Measurements from ENCODE around the gene PRICKLE4.

Gene PRICKLE4

DNA sequence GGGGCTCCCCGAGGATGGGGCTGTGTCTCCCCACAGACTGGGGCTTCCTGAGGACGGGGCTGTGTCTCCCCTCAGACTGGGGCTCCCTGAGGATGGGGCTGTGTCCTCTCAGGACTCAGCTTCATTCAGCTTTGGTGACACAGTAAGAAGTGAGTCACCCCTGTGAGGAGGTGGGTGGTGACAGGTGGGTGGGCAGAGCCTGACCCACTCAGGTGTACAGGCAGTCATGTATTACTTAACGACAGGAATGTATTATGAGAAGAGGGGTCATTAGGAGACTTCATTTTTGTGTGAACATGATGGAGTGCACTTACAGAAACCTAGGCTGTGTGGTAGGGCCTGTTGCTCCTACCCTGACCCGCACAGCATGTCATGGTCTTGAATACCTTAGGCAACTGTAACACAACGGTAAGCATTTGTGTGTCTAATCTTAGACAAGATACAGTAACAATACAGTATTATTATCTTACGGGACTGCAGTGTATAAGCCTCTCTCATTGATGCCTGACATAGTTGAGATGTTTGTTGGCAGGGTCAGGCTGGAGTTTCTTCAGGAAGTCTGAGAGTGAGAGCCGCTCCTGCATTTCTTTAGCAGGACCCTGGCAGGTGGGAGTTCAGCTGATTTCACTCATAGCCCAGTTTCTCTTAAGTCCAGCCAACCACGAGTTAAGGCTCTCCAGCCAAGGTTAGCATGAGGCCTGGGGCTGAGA is 22.5 kb upstream of the PRICKLE4 start:
- no peaks in the 10 kb centered on the region for H3K79me2 ChIP-seq (ENCODE audit: control insufficient read depth, insufficient read depth, low read length, poor library complexity)
- H2BK12ac ChIP-seq (ENCODE audit: low read length): no peak overlapping the region
- H3K4me1 ChIP-seq (ENCODE audit: control insufficient read depth in 1 of 2, insufficient read depth in 2 of 2, low read length in 2 of 2): peaks cover 28 to 30% of the 10 kb centered on the region in 2 experiments
- H3K4ac ChIP-seq (ENCODE audit: low read depth, low read length): no peak overlapping the region
- H2AK5ac ChIP-seq (ENCODE audit: low read length): no peak overlapping the region
- peaks cover 14% of the 10 kb centered on the region for H3K79me1 ChIP-seq (ENCODE audit: low read length)
- peak overlapping the region; percentile 41 for H3K27ac ChIP-seq (ENCODE audit: low read depth, low read length)
- no peaks in the 10 kb centered on the region for H3K36me3 ChIP-seq (ENCODE audit: control insufficient read depth in 1 of 2, insufficient read depth in 2 of 2, low read length in 2 of 2)
- H3K4me3 ChIP-seq (ENCODE audit: low read depth, low read length): no peak overlapping the region
- no peak overlapping the region for H2BK5ac ChIP-seq (ENCODE audit: low read depth, low read length, poor library complexity)
- no peak overlapping the region for H2BK120ac ChIP-seq (ENCODE audit: insufficient read depth, low read length, poor library complexity)
- no peak overlapping the region for H2AFZ ChIP-seq (ENCODE audit: insufficient read depth, low read length, poor library complexity)
- H4K12ac ChIP-seq (ENCODE audit: low read depth, low read length): no peak overlapping the region
- no peak overlapping the region for H3K18ac ChIP-seq (ENCODE audit: low read length)
- no peak overlapping the region for H3K14ac ChIP-seq (ENCODE audit: low read length)
- H4K8ac ChIP-seq (ENCODE audit: low read depth, low read length): no peak overlapping the region
- H3K4me2 ChIP-seq (ENCODE audit: low read length): no peak overlapping the region
- no peak overlapping the region for H3K9ac ChIP-seq (ENCODE audit: low read length)
- peaks cover 4% of the 10 kb centered on the region for H3K9me3 ChIP-seq (ENCODE audit: insufficient read depth, low read depth, low read length)
- no peak overlapping the region for H3K23ac ChIP-seq (ENCODE audit: low read length)
- peak; percentile 90 to 94 for DNase-seq
- no peaks in the 10 kb centered on the region for H3K27me3 ChIP-seq (ENCODE audit: insufficient read depth, low read length)
- peak overlapping the region; percentile 8 for H4K91ac ChIP-seq (ENCODE audit: low read depth, low read length)
- WGBS (ENCODE audit: extremely low coverage, insufficient coverage, insufficient read length): no CpG with 5 or more reads among the region's 8 CpGs

DNA sequence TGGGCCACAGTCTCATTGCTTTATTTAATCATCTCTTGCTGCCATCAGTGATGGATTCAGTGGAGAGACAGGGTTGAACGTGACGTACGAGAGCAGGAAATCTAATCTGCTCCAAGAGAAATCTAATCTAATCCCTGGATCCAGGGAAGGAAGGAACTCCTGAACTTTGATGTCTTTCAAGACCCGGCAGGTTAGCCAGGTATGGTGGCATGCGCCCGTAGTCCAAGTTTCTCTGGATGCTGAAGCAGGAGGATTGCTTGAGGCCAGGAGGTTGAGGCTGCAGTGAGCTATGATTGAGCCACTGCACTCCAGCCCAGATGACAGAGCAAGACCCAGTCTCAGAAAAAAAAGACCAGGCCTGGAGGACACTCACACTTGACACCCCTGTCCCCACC is 21.9 kb upstream of the PRICKLE4 start:
- H2AFZ ChIP-seq (ENCODE audit: insufficient read depth, low read length, poor library complexity): no peak overlapping the region
- no peaks in the 10 kb centered on the region for H3K27me3 ChIP-seq (ENCODE audit: insufficient read depth, low read length)
- no peak overlapping the region for H3K9ac ChIP-seq (ENCODE audit: low read length)
- no peak overlapping the region for H2BK12ac ChIP-seq (ENCODE audit: low read length)
- no peak overlapping the region for H3K4me2 ChIP-seq (ENCODE audit: low read length)
- H3K4ac ChIP-seq (ENCODE audit: low read depth, low read length): no peak overlapping the region
- H3K18ac ChIP-seq (ENCODE audit: low read length): no peak overlapping the region
- H3K79me2 ChIP-seq (ENCODE audit: control insufficient read depth, insufficient read depth, low read length, poor library complexity): no peaks in the 10 kb centered on the region
- H2BK5ac ChIP-seq (ENCODE audit: low read depth, low read length, poor library complexity): no peak overlapping the region
- no peak overlapping the region for H4K12ac ChIP-seq (ENCODE audit: low read depth, low read length)
- H2AK5ac ChIP-seq (ENCODE audit: low read length): no peak overlapping the region
- peaks cover 4% of the 10 kb centered on the region for H3K9me3 ChIP-seq (ENCODE audit: insufficient read depth, low read depth, low read length)
- H3K23ac ChIP-seq (ENCODE audit: low read length): no peak overlapping the region
- H2BK120ac ChIP-seq (ENCODE audit: insufficient read depth, low read length, poor library complexity): no peak overlapping the region
- H4K8ac ChIP-seq (ENCODE audit: low read depth, low read length): no peak overlapping the region
- WGBS (ENCODE audit: extremely low coverage, insufficient coverage, insufficient read length): no CpG with 5 or more reads among the region's 6 CpGs
- peak; percentile 83 to 89 for DNase-seq
- H3K4me3 ChIP-seq (ENCODE audit: low read depth, low read length): no peak overlapping the region
- H3K4me1 ChIP-seq (ENCODE audit: control insufficient read depth in 1 of 2, insufficient read depth in 2 of 2, low read length in 2 of 2): peaks cover 28 to 30% of the 10 kb centered on the region in 2 experiments
- H3K36me3 ChIP-seq (ENCODE audit: control insufficient read depth in 1 of 2, insufficient read depth in 2 of 2, low read length in 2 of 2): no peaks in the 10 kb centered on the region
- peaks cover 14% of the 10 kb centered on the region for H3K79me1 ChIP-seq (ENCODE audit: low read length)
- peak overlapping the region; percentile 29 for H3K27ac ChIP-seq (ENCODE audit: low read depth, low read length)
- no peak overlapping the region for H3K14ac ChIP-seq (ENCODE audit: low read length)
- H4K91ac ChIP-seq (ENCODE audit: low read depth, low read length): peak overlapping the region; percentile 12

DNA sequence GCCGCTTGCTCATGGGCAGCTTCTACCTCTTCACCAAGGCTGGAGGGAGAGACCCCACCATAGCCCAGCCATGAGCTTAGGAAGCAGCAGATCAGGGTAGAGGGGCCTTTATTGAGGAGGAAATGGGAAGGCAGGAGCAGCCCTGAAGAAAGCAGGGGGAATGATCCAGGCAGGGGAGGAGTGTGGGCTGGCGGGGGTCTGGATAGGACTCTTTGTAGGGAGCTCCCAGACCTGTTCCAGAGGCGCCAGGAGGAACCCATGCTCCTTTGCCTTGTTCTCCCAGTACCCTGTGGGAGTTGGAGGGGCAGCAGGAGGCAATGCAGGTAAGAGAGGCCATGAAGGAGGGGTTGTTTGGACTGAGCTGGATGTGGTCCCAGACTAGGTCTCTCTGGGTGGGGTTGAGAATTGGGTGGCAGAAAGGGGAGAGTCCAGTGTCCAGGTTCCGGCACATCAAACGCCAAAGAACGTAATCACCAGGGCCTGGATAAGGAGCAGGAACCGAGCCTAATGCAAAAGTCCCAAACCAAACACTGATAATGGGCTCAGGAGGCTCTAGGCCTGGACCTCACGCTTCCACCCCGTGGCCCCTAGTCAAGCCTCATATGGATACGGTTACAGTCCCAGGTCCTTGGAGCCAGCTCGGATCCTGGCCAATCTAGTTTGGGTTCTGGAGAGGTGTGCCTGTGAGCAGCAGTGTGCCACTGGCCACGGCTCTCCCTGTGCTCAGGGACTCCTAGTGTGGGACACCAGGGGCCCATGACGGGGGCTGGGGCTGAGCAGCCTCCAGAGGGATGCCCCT is 21.3 kb upstream of the PRICKLE4 start:
- Histone ChIP-seq H3K18ac (ENCODE audit: low read length) (peak overlapping the region; percentile 30), H3K23ac (ENCODE audit: low read length) (no peak overlapping the region), H3K27ac (ENCODE audit: low read depth, low read length) (peak overlapping the region; percentile 29), H2BK12ac (ENCODE audit: low read length) (peak overlapping the region; percentile 75), H3K4me1 (ENCODE audit: control insufficient read depth in 1 of 2, insufficient read depth in 2 of 2, low read length in 2 of 2) (peaks cover 28 to 30% of the 10 kb centered on the region in 2 experiments), H3K4me3 (ENCODE audit: low read depth, low read length) (no peak overlapping the region), H3K9ac (ENCODE audit: low read length) (no peak overlapping the region), H3K4ac (ENCODE audit: low read depth, low read length) (peak overlapping the region; percentile 16), H2BK5ac (ENCODE audit: low read depth, low read length, poor library complexity) (peak overlapping the region; percentile 27), H3K36me3 (ENCODE audit: control insufficient read depth in 1 of 2, insufficient read depth in 2 of 2, low read length in 2 of 2) (no peaks in the 10 kb centered on the region), H4K8ac (ENCODE audit: low read depth, low read length) (peak overlapping the region; percentile 12), H3K79me2 (ENCODE audit: control insufficient read depth, insufficient read depth, low read length, poor library complexity) (no peaks in the 10 kb centered on the region), H3K27me3 (ENCODE audit: insufficient read depth, low read length) (no peaks in the 10 kb centered on the region), H2BK120ac (ENCODE audit: insufficient read depth, low read length, poor library complexity) (peak overlapping the region; percentile 60), H3K79me1 (ENCODE audit: low read length) (peaks cover 14% of the 10 kb centered on the region), H4K91ac (ENCODE audit: low read depth, low read length) (peak overlapping the region; percentile 12), H2AFZ (ENCODE audit: insufficient read depth, low read length, poor library complexity) (no peak overlapping the region), H3K9me3 (ENCODE audit: insufficient read depth, low read depth, low read length) (peaks cover 4% of the 10 kb centered on the region), H3K4me2 (ENCODE audit: low read length) (no peak overlapping the region), H2AK5ac (ENCODE audit: low read length) (peak overlapping the region; percentile 74), H4K12ac (ENCODE audit: low read depth, low read length) (no peak overlapping the region), H3K14ac (ENCODE audit: low read length) (peak overlapping the region; percentile 29)
- WGBS (ENCODE audit: extremely low coverage, insufficient coverage, insufficient read length): no CpG with 5 or more reads among the region's 13 CpGs
- no peak for DNase-seq

DNA sequence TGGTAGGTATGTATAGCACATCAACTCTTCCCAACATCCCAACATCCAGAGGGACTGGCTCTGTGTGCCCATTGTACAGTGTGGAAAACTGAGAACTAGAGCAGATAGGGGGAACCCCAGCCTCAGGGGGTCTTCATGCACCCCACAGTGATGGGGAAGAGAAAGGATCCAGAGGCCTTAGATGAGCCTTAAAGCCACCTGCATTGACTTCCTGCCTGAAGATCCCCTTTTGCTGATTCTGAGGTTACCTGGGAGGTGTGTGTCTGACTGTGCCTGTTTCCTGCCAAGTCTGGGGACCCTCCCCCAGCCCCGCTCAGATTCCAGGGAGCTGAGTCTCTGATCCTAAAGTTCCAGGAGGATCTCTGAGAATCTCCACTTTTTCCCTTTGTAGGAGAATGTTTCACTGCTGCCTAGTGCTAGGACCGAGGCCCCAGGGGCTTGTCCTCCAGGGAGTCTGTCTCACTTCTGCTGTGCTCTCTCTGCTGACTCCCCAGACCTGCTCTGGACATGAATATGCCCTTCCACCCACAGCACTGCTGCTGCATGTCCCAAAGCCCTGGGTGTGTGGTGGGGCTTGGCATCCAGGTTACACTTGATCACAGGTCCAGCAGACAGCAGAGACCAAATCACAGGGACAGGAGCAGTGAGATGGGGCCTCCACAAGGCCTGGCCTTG is 20.5 kb upstream of the PRICKLE4 start:
- Histone ChIP-seq H4K91ac (ENCODE audit: low read depth, low read length) (peak overlapping the region; percentile 36), H3K27me3 (ENCODE audit: insufficient read depth, low read length) (no peaks in the 10 kb centered on the region), H3K9ac (ENCODE audit: low read length) (no peak overlapping the region), H3K36me3 (ENCODE audit: control insufficient read depth in 1 of 2, insufficient read depth in 2 of 2, low read length in 2 of 2) (no peaks in the 10 kb centered on the region), H4K12ac (ENCODE audit: low read depth, low read length) (no peak overlapping the region), H3K14ac (ENCODE audit: low read length) (peak overlapping the region; percentile 33), H3K23ac (ENCODE audit: low read length) (no peak overlapping the region), H2AK5ac (ENCODE audit: low read length) (no peak overlapping the region), H3K9me3 (ENCODE audit: insufficient read depth, low read depth, low read length) (peaks cover 4% of the 10 kb centered on the region), H2BK120ac (ENCODE audit: insufficient read depth, low read length, poor library complexity) (peak overlapping the region; percentile 60), H3K79me2 (ENCODE audit: control insufficient read depth, insufficient read depth, low read length, poor library complexity) (no peaks in the 10 kb centered on the region), H3K4me2 (ENCODE audit: low read length) (no peak overlapping the region), H3K18ac (ENCODE audit: low read length) (peak overlapping the region; percentile 28), H3K4me3 (ENCODE audit: low read depth, low read length) (no peak overlapping the region), H2BK5ac (ENCODE audit: low read depth, low read length, poor library complexity) (peak overlapping the region; percentile 5), H3K4me1 (ENCODE audit: control insufficient read depth in 1 of 2, insufficient read depth in 2 of 2, low read length in 2 of 2) (peaks cover 28 to 30% of the 10 kb centered on the region in 2 experiments), H2AFZ (ENCODE audit: insufficient read depth, low read length, poor library complexity) (no peak overlapping the region), H4K8ac (ENCODE audit: low read depth, low read length) (no peak overlapping the region), H3K27ac (ENCODE audit: low read depth, low read length) (peak overlapping the region; percentile 31), H3K79me1 (ENCODE audit: low read length) (peaks cover 14% of the 10 kb centered on the region), H2BK12ac (ENCODE audit: low read length) (peak overlapping the region; percentile 75), H3K4ac (ENCODE audit: low read depth, low read length) (no peak overlapping the region)
- no peak for DNase-seq
- WGBS (ENCODE audit: extremely low coverage, insufficient coverage, insufficient read length): no CpG with 5 or more reads among the region's 2 CpGs
